GM21360 (cell line): Measurements from ENCODE around the gene RP2.

ENCODE experiments used
- ATAC-seq: cut with Tn5 transposase; IDR thresholded peaks from one replicate; pipeline ENCODE4 v1.9.1; 2021; ENCODE audit warnings: mild to moderate bottlenecking, moderate library complexity; ENCODE audit not compliant: unreplicated experiment

The RP2 gene

GRCh38 chrX:46917622-46918021, 80.8 kb downstream of the RP2 start:
- no peak for ATAC-seq

GRCh38 chrX:46918434-46918833, 81.6 kb downstream of the RP2 start:
- ATAC-seq = no peak

GRCh38 chrX:46920235-46920634, 83.4 kb downstream of the RP2 start:
- ATAC-seq = no peak

GRCh38 chrX:46922611-46923010, 85.8 kb downstream of the RP2 start:
- ATAC-seq = no peak

GRCh38 chrX:46927718-46928117, 90.9 kb downstream of the RP2 start:
- ATAC-seq = no peak

- no peak for ATAC-seq
Observed at GRCh38 chrX:46929439-46930261, 92.8 kb downstream of the RP2 start.
